Fibroblast of mammary gland (primary cell): ENCODE measurements around the gene ZNRF3.

Experiments used
- DNase-seq: peaks from one replicate; pipeline ENCODE4 v3.0.0-alpha.2; 2010; ENCODE audit warnings: low read depth
- H3K4me3 ChIP-seq: 2 replicates; pipeline ENCODE4 v1.5.1; 2011; ENCODE audit warnings: low read depth, mild to moderate bottlenecking, low read length, moderate library complexity; ENCODE audit not compliant: control insufficient read depth
- CTCF ChIP-seq: conservative IDR thresholded peaks from 2 replicates; pipeline ENCODE4 v1.5.1; 2011; ENCODE audit warnings: low read depth, low read length, inconsistent platforms; ENCODE audit not compliant: control insufficient read depth, insufficient read depth

ZNRF3 gene

GRCh38 chr22:29006346-29006745, 123.0 kb downstream of the ZNRF3 start:
- TF ChIP-seq CTCF: no peak

GRCh38 chr22:29009148-29009547, 125.8 kb downstream of the ZNRF3 start:
- no peak overlapping the region for H3K4me3 ChIP-seq
- TF ChIP-seq CTCF: no peak
- no peak for DNase-seq

More at GRCh38 chr22:29006346-29006745, 123.0 kb downstream of the ZNRF3 start:
- H3K4me3 ChIP-seq: no peak overlapping the region
- no peak for DNase-seq

- DNase-seq: no peak
- H3K4me3 ChIP-seq: no peak overlapping the region
- TF ChIP-seq CTCF: no peak
Observed at GRCh38 chr22:29011240-29012100, 128.1 kb downstream of the ZNRF3 start.

GRCh38 chr22:29012101-29012433, 128.7 kb downstream of the ZNRF3 start:
- no peak for TF ChIP-seq CTCF

GRCh38 chr22:29012952-29013351, 129.6 kb downstream of the ZNRF3 start:
- H3K4me3 ChIP-seq: no peak overlapping the region
- TF ChIP-seq CTCF: no peak
- DNase-seq: no peak

More at GRCh38 chr22:29012101-29012433, 128.7 kb downstream of the ZNRF3 start:
- no peak overlapping the region for H3K4me3 ChIP-seq
- DNase-seq: no peak

GRCh38 chr22:29014293-29014692, 130.9 kb downstream of the ZNRF3 start:
- TF ChIP-seq CTCF: no peak
- DNase-seq: no peak
- H3K4me3 ChIP-seq: no peak overlapping the region

GRCh38 chr22:29014773-29015172, 131.4 kb downstream of the ZNRF3 start:
- DNase-seq: no peak
- no peak overlapping the region for H3K4me3 ChIP-seq
- no peak for TF ChIP-seq CTCF
